ENCODE results near the gene SLC15A2. TPM values are rescaled to one million over a fixed set of nuclear protein-coding genes. Genes with fewer than 3 reads are reported as not detected.
"Not testable (repeated sequence)": the region's sequence is repeated elsewhere in the genome, so short reads cannot be mapped to it uniquely, and the experiment has no call there.

Gene SLC15A2
- total and polyA plus RNA-seq, 4 experiments from 2014 or later, result 0.15 to 4.3 (median 1.3) TPM

DNA sequence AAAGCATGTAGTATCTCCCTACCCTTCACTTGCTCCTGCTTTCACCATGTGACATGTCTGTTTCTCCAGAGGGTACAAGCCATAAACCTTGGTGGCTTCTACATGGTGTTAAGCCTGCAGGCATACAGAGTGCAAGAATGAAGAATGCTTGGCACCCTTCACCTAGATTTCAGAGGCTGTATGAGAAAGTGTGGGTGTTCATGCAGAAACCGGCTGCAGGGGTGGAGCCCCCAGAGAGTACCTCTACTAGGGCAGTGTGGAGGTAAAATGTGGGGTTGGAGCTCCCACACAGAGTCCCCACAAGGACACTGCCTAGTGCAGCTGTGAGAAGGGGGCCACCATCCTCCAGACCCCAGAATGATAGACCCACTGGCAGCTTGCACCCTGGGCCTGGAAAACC is 32.2 kb downstream of the SLC15A2 start:
- H3K4me3 ChIP-seq (ENCODE audit: low read length in 2 of 2), result no peak overlapping the region
- no peaks in the 10 kb centered on the region for H3K36me3 ChIP-seq (ENCODE audit: insufficient read depth, low read length)
- Mint-ChIP-seq H3K27ac (no peak overlapping the region), H3K4me3 (no peak overlapping the region), H3K9me3 (peaks cover 0 to 2% (median 0%) of the 10 kb centered on the region in 8 donors), H3K36me3 (peaks cover 8 to 32% of the 10 kb centered on the region in 2 donors), H3K27me3 (no peaks in the 10 kb centered on the region), H3K4me1 (no peaks in the 10 kb centered on the region)
- POLR2A ChIA-PET (ENCODE audit: partially characterized antibody), result no interaction called here
- H3K27me3 ChIP-seq (ENCODE audit: insufficient read depth, low read length), result no peaks in the 10 kb centered on the region
- no peak for DNase-seq
- no peaks in the 10 kb centered on the region for H3K4me1 ChIP-seq (ENCODE audit: insufficient read depth, low read length)
- no peaks in the 10 kb centered on the region for H3K9me3 ChIP-seq (ENCODE audit: control insufficient read depth in 1 of 2, low read length in 2 of 2)
- CTCF ChIA-PET (ENCODE audit: partially characterized antibody), result no interaction called here
- intact Hi-C loops (cut with micrococcal nuclease), result no loop called here
- no peak overlapping the region for H3K27ac ChIP-seq (ENCODE audit: low read depth, low read length)

DNA sequence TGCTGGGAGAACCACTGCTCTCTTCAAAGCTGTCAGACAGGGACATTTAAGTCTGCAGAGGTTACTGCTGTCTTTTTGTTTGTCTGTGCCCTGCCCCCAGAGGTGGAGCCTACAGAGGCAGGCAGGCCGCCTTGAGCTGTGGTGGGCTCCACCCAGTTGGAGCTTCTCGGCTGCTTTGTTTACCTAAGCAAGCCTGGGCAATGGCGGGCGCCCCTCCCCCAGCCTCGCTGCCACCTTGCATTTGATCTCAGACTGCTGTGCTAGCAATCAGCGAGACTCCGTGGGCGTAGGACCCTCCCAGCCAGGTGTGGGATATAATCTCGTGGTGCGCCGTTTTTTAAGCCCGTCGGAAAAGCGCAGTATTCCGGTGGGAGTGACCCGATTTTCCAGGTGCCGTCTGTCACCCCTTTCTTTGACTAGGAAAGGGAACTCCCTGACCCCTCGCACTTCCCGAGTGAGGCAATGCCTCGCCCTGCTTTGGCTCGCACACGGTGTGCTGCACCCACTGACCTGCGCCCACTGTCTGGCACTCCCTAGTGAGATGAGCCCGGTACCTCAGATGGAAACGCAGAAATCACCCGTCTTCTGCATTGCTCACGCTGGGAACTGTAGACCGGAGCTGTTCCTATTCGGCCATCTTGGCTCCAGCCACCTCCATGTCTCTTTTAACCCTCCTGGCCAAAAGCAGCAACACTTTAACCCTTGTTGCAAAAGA is 44.1 kb downstream of the SLC15A2 start:
- POLR2A ChIA-PET (ENCODE audit: partially characterized antibody), result not testable (repeated sequence)
- peaks cover 5 to 24% of the 10 kb centered on the region in 2 donors for H3K36me3 Mint-ChIP-seq

DNA sequence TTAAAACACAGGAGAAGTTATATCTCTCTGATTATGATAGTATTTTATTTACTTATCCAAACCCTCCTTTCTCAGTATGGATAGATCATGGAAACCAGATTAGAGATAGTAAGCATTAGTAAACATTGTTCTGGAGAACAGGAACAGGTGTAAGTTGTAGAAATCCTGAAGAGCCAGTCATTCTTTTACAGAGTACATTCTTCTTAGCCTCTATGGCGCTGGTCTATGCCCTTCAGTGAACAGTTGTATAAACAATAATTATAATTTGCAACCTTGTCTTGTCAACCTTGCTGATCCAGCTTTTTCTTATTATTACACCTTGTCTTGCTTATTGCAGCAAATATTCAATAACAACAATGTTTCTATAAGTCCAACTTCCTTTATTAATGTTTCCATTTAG is 47.4 kb downstream of the SLC15A2 start:
- Mint-ChIP-seq H3K4me3 (no peak overlapping the region), H3K36me3 (peaks cover 5 to 19% of the 10 kb centered on the region in 2 donors), H3K9me3 (no peaks in the 10 kb centered on the region), H3K4me1 (no peaks in the 10 kb centered on the region), H3K27me3 (no peaks in the 10 kb centered on the region), H3K27ac (no peak overlapping the region)
- DNase-seq, result no peak
- Histone ChIP-seq H3K27ac (ENCODE audit: low read depth, low read length) (no peak overlapping the region), H3K9me3 (ENCODE audit: control insufficient read depth in 1 of 2, low read length in 2 of 2) (no peaks in the 10 kb centered on the region), H3K4me3 (ENCODE audit: low read length in 2 of 2) (no peak overlapping the region), H3K36me3 (ENCODE audit: insufficient read depth, low read length) (no peaks in the 10 kb centered on the region), H3K27me3 (ENCODE audit: insufficient read depth, low read length) (no peaks in the 10 kb centered on the region), H3K4me1 (ENCODE audit: insufficient read depth, low read length) (no peaks in the 10 kb centered on the region)
- ChIA-PET POLR2A (ENCODE audit: partially characterized antibody) (no interaction called here), CTCF (ENCODE audit: partially characterized antibody) (no interaction called here)
- intact Hi-C loops (cut with micrococcal nuclease), result no loop called here

More for the DNA sequence above, 44.1 kb downstream of the SLC15A2 start:
- H3K4me3 Mint-ChIP-seq; H3K4me3 ChIP-seq (ENCODE audit: low read length in 2 of 2); H3K27ac Mint-ChIP-seq; H3K4me1 ChIP-seq (ENCODE audit: insufficient read depth, low read length); CTCF ChIA-PET (ENCODE audit: partially characterized antibody); DNase-seq; H3K27me3 Mint-ChIP-seq; H3K4me1 Mint-ChIP-seq; H3K27ac ChIP-seq (ENCODE audit: low read depth, low read length); intact Hi-C loops (cut with micrococcal nuclease); H3K36me3 ChIP-seq (ENCODE audit: insufficient read depth, low read length); H3K9me3 Mint-ChIP-seq; H3K9me3 ChIP-seq (ENCODE audit: control insufficient read depth in 1 of 2, low read length in 2 of 2); H3K27me3 ChIP-seq (ENCODE audit: insufficient read depth, low read length): not testable (repeated sequence)

DNA sequence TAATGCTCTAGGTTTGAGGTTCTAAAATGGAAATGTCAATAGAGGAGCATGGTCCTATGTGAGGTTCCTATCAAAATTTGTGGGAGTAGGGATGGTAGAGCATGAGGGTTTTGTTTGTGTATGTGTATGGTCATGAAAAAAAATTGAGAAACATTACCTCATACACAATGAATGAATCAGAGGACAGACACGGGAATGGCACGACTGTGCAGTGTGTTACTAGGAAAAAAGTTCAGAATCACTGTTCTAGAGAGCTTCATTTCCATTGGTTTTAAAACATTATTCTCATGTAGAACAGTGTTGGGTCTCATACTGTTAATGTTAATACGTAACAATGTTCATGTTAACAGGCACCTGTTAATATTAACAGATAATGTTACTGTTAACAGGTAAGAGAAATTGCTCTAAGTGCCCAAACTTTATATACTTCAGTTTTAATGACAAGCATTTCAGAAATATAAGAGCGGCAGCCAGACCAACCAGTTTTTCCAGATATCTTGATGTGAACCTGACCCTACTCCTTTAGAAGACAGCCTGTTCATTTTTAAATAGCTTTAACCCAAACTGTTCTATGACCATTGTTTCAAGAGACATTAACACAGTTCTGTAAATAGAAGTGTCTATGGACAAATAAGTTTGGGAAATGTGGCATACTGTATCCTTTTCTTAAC is 48.0 kb downstream of the SLC15A2 start:
- Mint-ChIP-seq H3K36me3 (peaks cover 5 to 19% of the 10 kb centered on the region in 2 donors), H3K4me1 (no peaks in the 10 kb centered on the region), H3K27me3 (no peaks in the 10 kb centered on the region), H3K9me3 (no peaks in the 10 kb centered on the region), H3K27ac (no peak overlapping the region), H3K4me3 (no peak overlapping the region)
- Histone ChIP-seq H3K4me3 (ENCODE audit: low read length in 2 of 2) (no peak overlapping the region), H3K9me3 (ENCODE audit: control insufficient read depth in 1 of 2, low read length in 2 of 2) (no peaks in the 10 kb centered on the region), H3K27me3 (ENCODE audit: insufficient read depth, low read length) (no peaks in the 10 kb centered on the region), H3K4me1 (ENCODE audit: insufficient read depth, low read length) (no peaks in the 10 kb centered on the region), H3K27ac (ENCODE audit: low read depth, low read length) (no peak overlapping the region), H3K36me3 (ENCODE audit: insufficient read depth, low read length) (no peaks in the 10 kb centered on the region)
- POLR2A ChIA-PET (ENCODE audit: partially characterized antibody), result no interaction called here
- intact Hi-C loops (cut with micrococcal nuclease), result no loop called here
- DNase-seq, result no peak
- CTCF ChIA-PET (ENCODE audit: partially characterized antibody), result no interaction called here

DNA sequence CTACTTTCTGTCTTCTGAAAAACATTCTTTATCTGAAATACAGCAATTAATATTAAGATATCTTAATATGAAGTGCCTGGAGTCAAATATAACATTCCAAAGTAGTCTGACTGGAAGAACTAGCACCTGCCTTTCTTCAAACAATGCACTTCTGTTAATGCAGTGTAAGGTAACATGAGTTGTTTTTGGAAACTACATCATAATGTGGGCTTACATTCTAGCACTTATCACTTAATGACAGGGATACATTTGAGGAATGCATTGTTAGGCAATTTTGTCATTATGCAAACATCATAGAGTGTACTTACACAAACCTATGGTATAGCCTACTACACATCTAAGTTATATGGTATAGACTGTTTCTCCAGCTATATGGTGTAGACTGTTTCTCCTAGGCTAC is 49.2 kb downstream of the SLC15A2 start:
- Histone ChIP-seq H3K27me3 (ENCODE audit: insufficient read depth, low read length) (no peaks in the 10 kb centered on the region), H3K4me3 (ENCODE audit: low read length in 2 of 2) (no peak overlapping the region), H3K36me3 (ENCODE audit: insufficient read depth, low read length) (no peaks in the 10 kb centered on the region), H3K9me3 (ENCODE audit: control insufficient read depth in 1 of 2, low read length in 2 of 2) (no peaks in the 10 kb centered on the region), H3K27ac (ENCODE audit: low read depth, low read length) (no peak overlapping the region), H3K4me1 (ENCODE audit: insufficient read depth, low read length) (no peaks in the 10 kb centered on the region)
- intact Hi-C loops (cut with micrococcal nuclease), result no loop called here
- no peak overlapping the region for H3K27ac Mint-ChIP-seq
- H3K4me1 Mint-ChIP-seq, result no peaks in the 10 kb centered on the region
- DNase-seq, result no peak
- ChIA-PET POLR2A (ENCODE audit: partially characterized antibody) (no interaction called here), CTCF (ENCODE audit: partially characterized antibody) (no interaction called here)
- H3K36me3 Mint-ChIP-seq, result peaks cover 5 to 19% of the 10 kb centered on the region in 2 donors
- H3K4me3 Mint-ChIP-seq, result no peak overlapping the region
- H3K27me3 Mint-ChIP-seq, result no peaks in the 10 kb centered on the region
- no peaks in the 10 kb centered on the region for H3K9me3 Mint-ChIP-seq

DNA sequence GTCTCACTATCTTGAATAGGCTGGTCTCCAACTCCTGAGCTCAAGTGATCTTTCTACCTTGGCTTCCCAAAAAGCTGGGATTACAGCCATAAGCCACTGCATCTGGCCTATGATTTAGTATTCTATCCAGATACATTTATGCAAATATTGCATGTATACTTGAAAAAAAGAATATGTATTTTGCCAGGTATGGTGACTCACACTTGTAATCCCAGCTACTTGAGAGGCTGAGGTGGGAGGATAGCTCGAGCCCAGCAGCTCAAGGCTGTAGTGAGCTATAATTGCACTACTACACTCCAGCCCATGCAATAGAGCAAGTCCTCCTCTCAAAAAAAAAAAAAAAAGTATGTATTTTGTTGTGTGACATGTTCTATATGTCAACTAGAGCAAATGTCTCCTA is 54.4 kb downstream of the SLC15A2 start:
- Mint-ChIP-seq H3K4me3 (no peak overlapping the region), H3K4me1 (no peaks in the 10 kb centered on the region), H3K36me3 (peaks cover 1 to 14% of the 10 kb centered on the region in 2 donors), H3K27ac (no peak overlapping the region), H3K9me3 (peaks cover 5 to 22% (median 17%) of the 10 kb centered on the region in 8 donors), H3K27me3 (no peaks in the 10 kb centered on the region)
- DNase-seq, result no peak
- no peaks in the 10 kb centered on the region for H3K27me3 ChIP-seq (ENCODE audit: insufficient read depth, low read length)
- H3K4me3 ChIP-seq (ENCODE audit: low read length in 2 of 2), result no peak overlapping the region
- H3K9me3 ChIP-seq (ENCODE audit: control insufficient read depth in 1 of 2, low read length in 2 of 2), result no peaks in the 10 kb centered on the region
- no peaks in the 10 kb centered on the region for H3K4me1 ChIP-seq (ENCODE audit: insufficient read depth, low read length)
- ChIA-PET CTCF (ENCODE audit: partially characterized antibody) (no interaction called here), POLR2A (ENCODE audit: partially characterized antibody) (no interaction called here)
- intact Hi-C loops (cut with micrococcal nuclease), result no loop called here
- no peak overlapping the region for H3K27ac ChIP-seq (ENCODE audit: low read depth, low read length)
- no peaks in the 10 kb centered on the region for H3K36me3 ChIP-seq (ENCODE audit: insufficient read depth, low read length)

DNA sequence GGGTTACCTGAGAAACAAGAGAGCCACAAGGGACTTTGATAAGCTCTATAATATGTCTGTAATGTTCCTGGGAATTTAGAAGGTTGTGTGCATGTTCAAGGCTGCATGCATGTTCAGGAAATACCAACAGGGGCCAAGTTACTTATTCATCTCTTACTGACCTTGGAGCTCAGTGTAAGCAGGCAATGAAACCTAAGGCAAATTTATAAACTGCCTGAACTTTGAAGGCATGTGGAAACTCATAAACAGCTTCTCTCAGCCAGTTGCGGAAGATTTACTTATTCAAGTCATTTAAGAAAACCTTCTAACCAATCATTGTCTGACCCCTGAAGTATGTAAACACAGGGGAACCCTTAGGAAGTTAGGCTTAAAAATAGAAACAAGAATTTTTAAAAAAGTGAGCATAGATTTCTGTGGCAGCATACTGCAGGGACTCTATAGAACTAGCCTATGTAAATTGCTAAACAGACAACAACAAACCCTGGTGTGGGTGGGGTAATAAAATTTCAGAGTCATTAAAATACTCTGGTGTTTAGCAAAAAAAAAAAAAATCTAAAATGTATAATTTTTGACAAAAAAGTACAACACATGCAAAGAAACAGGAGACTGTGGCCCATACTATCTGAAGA is 57.2 kb downstream of the SLC15A2 start:
- H3K4me1 Mint-ChIP-seq, result no peaks in the 10 kb centered on the region
- Histone ChIP-seq H3K27ac (ENCODE audit: low read depth, low read length) (no peak overlapping the region), H3K27me3 (ENCODE audit: insufficient read depth, low read length) (no peaks in the 10 kb centered on the region), H3K4me1 (ENCODE audit: insufficient read depth, low read length) (no peaks in the 10 kb centered on the region), H3K9me3 (ENCODE audit: control insufficient read depth in 1 of 2, low read length in 2 of 2) (no peaks in the 10 kb centered on the region), H3K36me3 (ENCODE audit: insufficient read depth, low read length) (no peaks in the 10 kb centered on the region), H3K4me3 (ENCODE audit: low read length in 2 of 2) (no peak overlapping the region)
- H3K4me3 Mint-ChIP-seq, result no peak overlapping the region
- no peaks in the 10 kb centered on the region for H3K27me3 Mint-ChIP-seq
- H3K36me3 Mint-ChIP-seq, result peaks cover 1 to 19% of the 10 kb centered on the region in 2 donors
- peaks cover 7 to 36% (median 17%) of the 10 kb centered on the region in 8 donors for H3K9me3 Mint-ChIP-seq
- no peak for DNase-seq
- CTCF ChIA-PET (ENCODE audit: partially characterized antibody), result no interaction called here
- POLR2A ChIA-PET (ENCODE audit: partially characterized antibody), result no interaction called here
- intact Hi-C loops (cut with micrococcal nuclease), result no loop called here
- no peak overlapping the region for H3K27ac Mint-ChIP-seq
